Embryonic facial prominence (tissue), 1 donor: ENCODE data around the gene MROH2A.

Source experiments
- DNase-seq: peaks from one replicate; pipeline ENCODE4 v3.0.0-alpha.2; 2016; ENCODE audit errors: extremely low spot score

Gene MROH2A

GRCh38 chr2:233833345-233833744, 55.2 kb downstream of the MROH2A start:
- DNase-seq, result no peak

GRCh38 chr2:233835230-233836186, 57.4 kb downstream of the MROH2A start:
- DNase-seq, result no peak

- DNase-seq, result no peak
Measured at GRCh38 chr2:233836359-233836758, 58.2 kb downstream of the MROH2A start.

- peak; percentile 9 for DNase-seq
Measured at GRCh38 chr2:233837694-233838229, 59.6 kb downstream of the MROH2A start.

- no peak for DNase-seq
Measured at GRCh38 chr2:233838251-233838650, 60.1 kb downstream of the MROH2A start.

- no peak for DNase-seq
Measured at GRCh38 chr2:233838726-233839446, 60.8 kb downstream of the MROH2A start.

- no peak for DNase-seq
Measured at GRCh38 chr2:233839447-233839820, 61.3 kb downstream of the MROH2A start.

GRCh38 chr2:233840520-233840919, 62.4 kb downstream of the MROH2A start:
- DNase-seq, result no peak

GRCh38 chr2:233841183-233841582, 63.1 kb downstream of the MROH2A start:
- DNase-seq, result no peak

GRCh38 chr2:233844064-233844807, 66.1 kb downstream of the MROH2A start:
- no peak for DNase-seq

GRCh38 chr2:233844836-233845235, 66.7 kb downstream of the MROH2A start:
- DNase-seq, result no peak

- no peak for DNase-seq
Measured at GRCh38 chr2:233845301-233846060, 67.4 kb downstream of the MROH2A start.

- no peak for DNase-seq
Measured at GRCh38 chr2:233846387-233847247, 68.5 kb downstream of the MROH2A start.

GRCh38 chr2:233847248-233847898, 69.2 kb downstream of the MROH2A start:
- no peak for DNase-seq

GRCh38 chr2:233848276-233848675, 70.1 kb downstream of the MROH2A start:
- no peak for DNase-seq

- DNase-seq, result no peak
Measured at GRCh38 chr2:233849607-233850271, 71.6 kb downstream of the MROH2A start.

GRCh38 chr2:233850745-233851144, 72.6 kb downstream of the MROH2A start:
- DNase-seq, result no peak

- no peak for DNase-seq
Measured at GRCh38 chr2:233851169-233851568, 73.0 kb downstream of the MROH2A start.

- no peak for DNase-seq
Measured at GRCh38 chr2:233852056-233852455, 73.9 kb downstream of the MROH2A start.
